Pons (tissue), 1 donor: ENCODE results near the gene PKDREJ.
"Not testable (repeated sequence)": the region's sequence is repeated elsewhere in the genome, so short reads cannot be mapped to it uniquely, and the experiment has no call there.

Experiments
- DNase-seq: peaks from one replicate; pipeline ENCODE4 v3.0.0-alpha.2; 2016; ENCODE audit warnings: low spot score

Gene PKDREJ

GRCh38 chr22:46269564-46269963 is 6.4 kb upstream of the PKDREJ start:
- DNase-seq, result no peak

DNA sequence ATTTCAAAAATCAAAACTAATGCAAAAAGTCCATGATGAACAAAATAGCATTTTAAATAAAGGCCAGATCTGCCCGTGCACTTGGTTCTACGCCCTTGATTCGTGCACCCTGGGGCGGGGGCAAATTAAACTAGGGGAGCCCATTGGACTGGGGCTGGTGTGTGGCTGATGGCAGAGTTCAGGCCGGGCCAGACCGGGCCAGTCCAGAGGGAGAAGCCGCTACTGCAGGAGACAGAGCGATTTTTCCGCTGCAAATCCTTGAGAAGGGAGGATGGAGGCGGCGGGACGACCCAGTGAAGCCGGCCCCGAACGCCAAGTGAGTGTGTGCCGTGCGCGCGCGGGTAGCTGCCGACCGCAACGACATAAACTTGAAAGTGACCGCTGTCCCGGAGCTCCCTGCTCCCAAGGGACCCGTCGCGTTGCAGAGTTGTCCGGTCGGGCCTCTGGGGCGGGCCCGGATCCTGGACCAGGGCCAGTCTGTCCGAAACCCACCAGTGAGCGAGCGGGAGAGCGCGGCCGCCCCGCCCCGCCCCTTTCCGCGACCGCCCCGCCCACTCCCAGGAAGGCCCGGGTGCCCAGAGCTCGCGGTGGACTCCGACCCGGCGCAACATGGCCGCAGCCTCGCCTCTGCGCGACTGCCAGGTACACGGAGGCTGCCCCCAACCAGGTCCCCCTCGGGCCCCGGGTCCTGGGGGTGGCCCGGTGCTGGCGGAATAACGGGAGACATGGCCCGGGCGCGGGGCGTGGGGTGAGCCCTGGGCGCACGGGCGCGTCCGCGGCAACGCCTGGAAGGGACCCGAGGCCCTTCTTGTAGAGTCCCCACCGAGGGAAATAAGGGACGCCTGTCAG is 4.5 kb upstream of the PKDREJ start, which contains the start of gene TTC38:
Gene TTC38, plus strand, starts transcription at position 578 of the 849 bp plus-strand sequence. Its CDS starts 32 bp downstream, at position 610.
- peak; percentile 75 for DNase-seq

DNA sequence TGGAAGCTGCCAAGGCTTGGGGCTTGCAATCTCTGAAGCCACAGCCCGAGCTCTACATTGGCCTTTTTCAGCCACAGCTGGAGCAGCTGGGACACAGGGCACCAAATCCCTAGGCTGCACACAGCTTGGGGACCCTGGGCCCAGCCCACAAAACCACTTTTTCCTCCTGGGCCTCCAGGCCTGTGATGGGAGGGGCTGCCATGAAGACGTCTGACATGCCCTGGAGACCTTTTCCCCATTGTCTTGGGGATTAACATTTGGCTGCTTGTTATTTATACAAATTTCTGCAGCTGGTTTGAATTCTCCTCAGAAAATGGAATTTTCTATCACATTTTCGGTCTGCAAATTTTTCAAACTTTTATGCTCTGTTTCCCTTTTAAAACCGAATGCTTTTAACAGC is 2.5 kb upstream of the PKDREJ start:
- DNase-seq, result not testable (repeated sequence)

- DNase-seq, result not testable (repeated sequence)
Measured at GRCh38 chr22:46264520-46264919, 1.4 kb upstream of the PKDREJ start.

DNA sequence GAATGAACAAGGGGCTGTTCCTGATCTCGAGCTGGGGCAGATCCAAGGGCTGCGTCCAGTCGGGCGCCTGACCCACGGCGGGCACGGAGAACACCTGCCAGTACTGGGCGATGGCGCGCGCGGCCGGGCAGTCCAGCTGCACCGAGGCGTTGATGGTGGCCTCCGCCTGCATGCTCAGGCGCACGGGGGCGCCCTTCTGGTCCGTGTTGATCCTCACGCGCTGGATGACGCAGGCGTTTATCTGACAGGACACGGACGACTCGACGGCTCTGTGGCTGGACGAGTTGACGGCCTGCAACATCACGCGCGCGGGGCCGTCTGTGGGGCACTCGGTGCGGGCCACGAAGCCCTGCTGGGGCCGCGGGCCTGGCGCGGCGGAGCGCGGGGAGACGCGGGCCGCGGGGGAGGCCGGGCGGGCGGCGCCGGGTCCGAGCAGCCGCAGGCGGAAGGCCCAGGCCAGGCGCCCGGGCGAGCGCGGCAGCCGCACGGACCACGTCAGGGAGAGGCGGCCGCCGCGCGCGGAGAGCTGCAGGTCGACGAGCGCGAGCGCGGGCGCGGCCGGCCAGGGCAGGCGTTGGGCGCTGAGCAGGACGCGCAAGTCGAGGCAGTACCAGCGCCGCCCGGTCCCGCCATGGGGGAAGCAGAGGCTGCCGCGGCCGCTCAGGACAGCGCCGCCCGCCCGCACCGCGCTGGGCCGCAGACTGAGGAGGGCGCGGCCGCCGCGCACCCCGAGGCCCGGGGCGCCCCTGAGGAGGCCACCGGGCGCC is 511 bp downstream of the PKDREJ start:
- no peak for DNase-seq

- no peak for DNase-seq
Measured at GRCh38 chr22:46260038-46260437, 3.1 kb downstream of the PKDREJ start.

GRCh38 chr22:46259374-46259773 is 3.8 kb downstream of the PKDREJ start:
- no peak for DNase-seq

DNA sequence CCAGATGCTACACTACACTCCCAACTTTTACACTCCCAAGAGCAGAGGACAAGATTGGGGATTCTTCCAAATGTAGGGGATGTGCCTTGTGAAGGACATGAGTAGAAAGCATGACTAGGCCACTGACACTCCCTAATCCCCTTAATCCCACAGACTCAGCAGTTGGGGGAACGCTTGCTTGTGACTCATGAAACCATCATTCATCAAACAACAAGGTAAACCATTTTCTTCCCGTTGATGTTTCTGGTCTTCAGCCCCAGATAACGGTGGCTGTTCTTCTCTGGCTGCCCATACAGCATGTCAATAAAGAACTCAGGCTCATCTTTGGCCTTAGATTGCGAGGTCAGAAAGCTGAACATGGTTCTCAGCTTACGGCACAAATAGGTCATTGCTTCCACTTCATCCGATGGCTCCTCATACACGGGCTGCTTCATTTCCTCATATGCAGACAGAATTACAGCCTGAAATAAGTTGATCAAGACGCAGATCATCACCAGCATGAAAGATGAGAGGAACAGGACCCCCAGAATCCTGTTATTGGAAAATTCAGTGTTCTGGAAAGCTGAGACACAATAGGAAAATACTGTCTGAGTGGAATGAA is 6.7 kb downstream of the PKDREJ start:
- DNase-seq, result no peak

- no peak for DNase-seq
Measured at GRCh38 chr22:46251816-46252380, 11.2 kb downstream of the PKDREJ start.

GRCh38 chr22:46251266-46251665 is 11.9 kb downstream of the PKDREJ start:
- DNase-seq, result no peak

- no peak for DNase-seq
Measured at GRCh38 chr22:46250783-46251125, 12.4 kb downstream of the PKDREJ start.

DNA sequence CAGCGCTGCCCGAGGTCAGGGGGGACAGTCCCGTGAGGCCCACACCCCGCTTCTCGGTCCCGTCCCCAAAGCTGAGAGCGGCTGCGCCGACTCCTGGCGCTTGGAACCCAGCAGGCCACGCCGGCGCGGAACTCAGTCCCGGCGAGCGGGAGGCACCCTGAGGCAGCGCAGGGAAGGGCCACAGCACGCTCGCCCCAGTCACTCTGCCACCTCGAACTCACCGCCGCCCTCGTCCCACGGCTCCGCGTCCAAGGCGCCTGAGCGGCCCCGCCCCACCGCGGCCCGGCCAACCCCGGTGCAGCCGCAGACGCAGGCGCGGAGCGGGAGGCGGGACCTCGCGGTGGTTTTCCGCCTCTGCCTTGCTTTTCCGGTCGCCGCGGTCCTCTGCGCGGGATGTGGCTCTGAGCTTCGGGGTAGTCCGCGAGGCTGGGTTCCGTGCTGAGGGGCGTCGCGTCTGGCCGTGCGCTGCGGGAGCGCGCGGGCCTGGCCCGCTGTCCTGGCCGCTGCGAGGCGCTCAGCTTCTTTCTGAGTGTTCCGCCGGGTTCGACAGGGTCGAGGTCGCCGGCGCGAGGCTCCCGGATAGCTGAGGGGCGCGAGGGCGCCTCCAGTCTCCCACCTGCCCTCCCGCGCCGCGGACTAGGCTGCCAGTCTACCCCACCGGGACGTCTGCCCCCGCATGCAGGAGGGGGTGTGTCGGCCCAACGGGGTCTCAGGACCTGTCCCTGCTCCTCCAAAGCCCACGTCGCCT is 12.9 kb downstream of the PKDREJ start, which contains the start of gene CDPF1:
Gene CDPF1, minus strand, starts transcription at position 259 of the 748 bp plus-strand sequence. CDS start 2,009 bp downstream, outside the sequence.
- peak; percentile 79 for DNase-seq

- DNase-seq, result no peak
Measured at GRCh38 chr22:46247443-46247975, 15.6 kb downstream of the PKDREJ start.

GRCh38 chr22:46246178-46246577 is 17.0 kb downstream of the PKDREJ start:
- DNase-seq, result no peak

- DNase-seq, result peak; percentile 59
Measured at GRCh38 chr22:46245511-46245910, 17.6 kb downstream of the PKDREJ start.

DNA sequence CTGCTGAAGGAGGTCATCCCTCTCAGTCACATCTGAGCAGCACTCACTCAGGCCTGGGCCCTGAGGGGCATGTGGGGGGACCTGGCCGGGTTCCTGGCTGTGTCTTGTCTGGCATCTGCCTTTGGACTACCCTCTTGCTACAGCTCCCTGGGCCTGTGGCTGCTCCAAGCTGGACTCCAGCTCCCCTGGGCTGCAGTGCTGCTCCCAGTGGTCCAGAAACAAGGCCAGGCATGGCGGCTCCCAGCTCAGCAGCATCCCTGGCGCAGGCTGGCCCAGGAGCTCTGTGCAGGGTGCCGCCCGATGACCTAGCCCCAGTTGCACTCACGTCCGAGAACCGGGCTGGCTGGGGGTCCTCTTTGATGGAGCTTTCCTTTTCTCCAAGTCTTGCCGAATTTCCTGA is 18.4 kb downstream of the PKDREJ start:
- DNase-seq, result no peak

DNA sequence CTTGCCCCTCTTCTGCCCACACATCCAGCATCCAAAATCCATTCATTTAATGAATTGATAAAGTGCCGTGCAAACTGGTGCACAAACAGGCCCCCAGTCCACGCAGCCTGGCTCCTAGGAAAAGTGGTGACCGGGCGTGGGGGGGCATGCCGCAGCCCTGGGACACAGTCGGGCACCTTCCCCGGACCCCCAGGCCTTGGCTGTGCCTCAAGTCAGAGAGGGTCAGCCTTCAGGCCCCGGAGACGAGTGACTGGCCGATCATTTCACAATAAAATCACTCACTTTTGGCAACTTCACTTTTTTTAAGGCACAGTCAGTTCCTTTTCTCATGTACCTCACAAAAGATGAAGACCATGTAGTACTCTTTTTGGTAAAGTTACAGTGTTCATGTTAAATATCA is 21.1 kb downstream of the PKDREJ start:
- no peak for DNase-seq

DNA sequence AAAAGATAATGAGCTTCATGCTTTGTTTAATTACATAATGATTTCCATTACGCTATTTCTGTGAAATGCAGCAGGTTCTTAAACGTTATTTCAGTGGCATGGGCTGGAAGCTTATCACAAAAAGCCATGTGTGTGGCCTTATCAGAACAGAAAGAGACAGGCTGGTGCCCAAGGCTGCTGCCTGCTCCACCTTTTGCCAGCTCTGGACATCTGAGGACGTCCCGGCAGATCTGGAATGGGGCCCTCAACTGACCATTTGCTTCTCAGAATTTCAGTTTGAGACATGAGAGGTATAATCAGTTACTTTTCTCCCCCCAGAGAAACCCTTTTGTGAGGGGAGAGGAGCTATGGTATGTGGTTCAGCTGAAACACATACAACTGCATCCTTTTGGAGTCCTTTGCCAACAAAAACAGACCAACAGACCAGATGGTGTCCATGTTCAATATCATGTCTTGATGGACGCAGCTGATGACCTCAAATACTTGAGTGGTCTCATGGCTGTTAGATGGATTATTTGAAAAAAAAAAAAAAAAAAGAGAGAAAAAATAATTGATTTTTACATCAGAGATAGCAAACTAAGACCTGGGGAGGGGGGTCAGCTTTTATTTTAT is 21.6 kb downstream of the PKDREJ start:
- no peak for DNase-seq

GRCh38 chr22:46240907-46241306 is 22.2 kb downstream of the PKDREJ start:
- DNase-seq, result no peak

- DNase-seq, result no peak
Measured at GRCh38 chr22:46240506-46240905, 22.6 kb downstream of the PKDREJ start.

DNA sequence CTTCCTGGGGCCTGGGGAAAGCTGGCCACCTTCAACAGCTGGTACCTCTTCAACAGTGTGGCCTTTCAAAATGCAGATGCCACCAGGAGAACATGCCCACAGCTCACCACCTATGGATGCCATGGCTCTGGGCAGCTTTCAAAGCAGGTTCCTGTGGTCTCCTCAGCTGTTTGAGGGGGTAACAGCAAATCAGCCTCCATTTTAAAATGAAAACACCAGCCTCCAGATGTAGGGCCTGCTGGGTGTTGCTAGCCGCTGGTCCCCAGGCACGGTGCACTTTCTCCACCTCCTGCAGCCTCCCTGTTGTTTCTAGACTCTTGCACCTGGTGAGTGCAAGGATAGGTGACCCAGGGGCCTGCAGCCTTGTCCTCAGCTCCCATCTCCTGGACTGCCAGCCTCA is 23.1 kb downstream of the PKDREJ start:
- no peak for DNase-seq
